Epithelial cell of umbilical artery (primary cell): ENCODE results near the gene KHDC1. TPM values are rescaled to one million over a fixed set of nuclear protein-coding genes. Genes with fewer than 3 reads are reported as not detected.

ENCODE experiments used
- total RNA-seq: library from RNA; depleted of rRNA; stranded (reverse); fragments of >200 nt; gene quantifications from 2 replicates; pipeline ENCODE4 v1.2.3, GENCODE V29; 2014

The KHDC1 gene
- 1.9 and 2.0 TPM in 2 replicates for total RNA-seq

GRCh38 chr6:73262671-73263569 is at the start of gene KHDC1:
KHDC1 (minus strand) TSS chr6:73263196; CDS start chr6:73242517, 20,679 bp downstream.

GRCh38 chr6:73225396-73225795 is 37.6 kb downstream of the KHDC1 start, which contains the start of gene KHDC1L:
KHDC1L (minus strand) TSS chr6:73225496; CDS start chr6:73225408, 88 bp downstream.

Other genes starting within 250 kb of the KHDC1 start
- not detected in 2 replicates for gene KHDC1L, start 37.7 kb downstream of the KHDC1 start, total RNA-seq
- not detected in 2 replicates for gene DPPA5, start 91.1 kb upstream of the KHDC1 start, total RNA-seq
- gene KHDC3L, start 99.5 kb upstream of the KHDC1 start, total RNA-seq = not detected in 2 replicates
- gene OOEP, start 106.7 kb upstream of the KHDC1 start, total RNA-seq = not detected in 2 replicates
- 0.65 and 1.5 TPM in 2 replicates for gene DDX43, start 131.6 kb upstream of the KHDC1 start, total RNA-seq
- gene CGAS, start 189.1 kb upstream of the KHDC1 start, total RNA-seq = 7.8 and 13.5 TPM in 2 replicates
- gene MTO1, start 198.5 kb upstream of the KHDC1 start, total RNA-seq = 19.2 and 26.9 TPM in 2 replicates